Neural progenitor cell (in vitro differentiated cells): ENCODE measurements around the gene FHDC1. TPM values are rescaled to one million over a fixed set of nuclear protein-coding genes. Genes with fewer than 3 reads are reported as not detected.

Experiments
- DNase-seq: peaks from one replicate; pipeline ENCODE4 v3.0.0-alpha.2; 2016; ENCODE audit warnings: low spot score
- H2AFZ ChIP-seq: fragments of 200-600 bp; sonication (generic); replicated peaks from 2 replicates; pipeline ENCODE4 v1.6.1; 2016; ENCODE audit warnings: antibody characterized with exemption
- H3F3A ChIP-seq: fragments of 200-600 bp; sonication (generic); 2 replicates; pipeline ENCODE4 v1.6.1; 2016; ENCODE audit warnings: antibody characterized with exemption, low read depth
- H3K27ac ChIP-seq: fragments of 200-600 bp; sonication (generic); 2 replicates; pipeline ENCODE4 v1.5.1; 2016; ENCODE audit warnings: mild to moderate bottlenecking
- H3K27me3 ChIP-seq: fragments of 200-600 bp; sonication (generic); 2 replicates; pipeline ENCODE4 v1.6.1; 2016; ENCODE audit warnings: mild to moderate bottlenecking, moderate library complexity
- H3K36me3 ChIP-seq: fragments of 200-600 bp; sonication (generic); 2 replicates; pipeline ENCODE4 v1.5.1; 2016
- H3K4me1 ChIP-seq: fragments of 200-600 bp; sonication (generic); 2 replicates; pipeline ENCODE4 v1.6.1; 2016; ENCODE audit warnings: mixed run types
- H3K4me2 ChIP-seq: fragments of 200-600 bp; sonication (generic); 2 replicates; pipeline ENCODE4 v1.6.1; 2016
- H3K4me3 ChIP-seq: fragments of 200-600 bp; sonication (generic); 2 replicates; pipeline ENCODE4 v1.5.1; 2016
- H3K79me2 ChIP-seq: fragments of 200-600 bp; sonication (generic); 2 replicates; pipeline ENCODE4 v1.6.1; 2016; ENCODE audit warnings: low read depth
- H3K9ac ChIP-seq: fragments of 200-600 bp; sonication (generic); 2 replicates; pipeline ENCODE4 v1.6.1; 2016
- H3K9me3 ChIP-seq: fragments of 200-600 bp; sonication (generic); 2 replicates; pipeline ENCODE4 v1.5.1; 2016; ENCODE audit warnings: low read depth
- H4K20me1 ChIP-seq: fragments of 200-600 bp; sonication (generic); 2 replicates; pipeline ENCODE4 v1.6.1; 2016; ENCODE audit warnings: low read depth
- H3K27ac Mint-ChIP-seq: 3 replicates; pipeline ENCODE4 v1.8.0; 2021; ENCODE audit warnings: mixed read lengths
- H3K27me3 Mint-ChIP-seq: 2 replicates; pipeline ENCODE4 v1.8.0; 2022; ENCODE audit warnings: low read depth, mild to moderate bottlenecking, inconsistent platforms, moderate library complexity, mixed read lengths; ENCODE audit not compliant: insufficient read depth
- H3K36me3 Mint-ChIP-seq: 3 replicates; pipeline ENCODE4 v1.8.0; 2021; ENCODE audit warnings: mixed read lengths
- H3K4me1 Mint-ChIP-seq: 3 replicates; pipeline ENCODE4 v1.8.0; 2021; ENCODE audit warnings: mixed read lengths
- H3K4me3 Mint-ChIP-seq: 3 replicates; pipeline ENCODE4 v1.8.0; 2021; ENCODE audit warnings: mild to moderate bottlenecking, moderate library complexity, mixed read lengths
- H3K9me3 Mint-ChIP-seq: 3 replicates; pipeline ENCODE4 v1.8.0; 2020; ENCODE audit warnings: mixed read lengths
- EZH2 ChIP-seq: fragments of 200-600 bp; sonication (generic); IDR thresholded peaks from 2 replicates; pipeline ENCODE4 v1.6.1; 2017; ENCODE audit warnings: antibody characterized with exemption, mild to moderate bottlenecking, moderate library complexity
- EZH2phosphoT487 ChIP-seq: fragments of 200-600 bp; sonication (generic); IDR thresholded peaks from 2 replicates; pipeline ENCODE4 v1.6.1; 2017; ENCODE audit warnings: antibody characterized with exemption
- total RNA-seq: library from RNA; depleted of rRNA; stranded (reverse); fragments of >200 nt; gene quantifications from 2 replicates; pipeline ENCODE4 v1.2.3, GENCODE V29; 2015; ENCODE audit warnings: low replicate concordance
- TF ChIP-seq, protein P1 (sequence below): fragments of 200-600 bp; sonication (generic); IDR thresholded peaks from 2 replicates; pipeline ENCODE4 v1.5.1; 2017; ENCODE audit warnings: antibody characterized with exemption, mild to moderate bottlenecking

The FHDC1 gene
- total RNA-seq, 1 donor from 2014 or later, result 3.0 TPM

DNA sequence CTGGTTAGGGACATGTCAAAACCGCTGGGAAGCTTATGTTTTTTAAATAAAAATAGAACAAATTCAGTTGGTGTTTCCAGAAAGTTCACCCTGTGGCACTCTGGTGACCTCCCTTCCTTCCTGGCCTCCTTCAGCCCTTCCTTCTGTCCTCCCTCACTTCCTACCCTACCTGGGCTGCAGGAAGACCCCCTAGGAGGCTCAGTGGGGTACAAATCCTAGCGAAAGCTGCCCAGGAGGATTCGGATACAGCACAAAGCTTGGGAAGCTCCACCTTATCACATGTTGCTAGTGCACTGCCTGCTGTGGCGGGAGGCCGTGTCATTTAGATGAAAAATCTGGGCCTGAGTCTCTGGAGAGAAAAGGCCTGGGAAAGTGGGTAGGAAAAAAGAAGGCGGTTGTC is 60.5 kb downstream of the FHDC1 start:
- no peak overlapping the region for H3K27ac Mint-ChIP-seq
- Histone ChIP-seq H3K79me2 (no peaks in the 10 kb centered on the region), H2AFZ (no peak overlapping the region), H3K36me3 (no peaks in the 10 kb centered on the region), H3F3A (no peaks in the 10 kb centered on the region), H3K4me3 (no peak overlapping the region), H3K4me2 (no peak overlapping the region), H3K27ac (no peak overlapping the region), H3K4me1 (peaks cover 19% of the 10 kb centered on the region), H3K27me3 (no peaks in the 10 kb centered on the region), H4K20me1 (no peaks in the 10 kb centered on the region), H3K9ac (no peak overlapping the region), H3K9me3 (no peaks in the 10 kb centered on the region)
- H3K4me3 Mint-ChIP-seq, result no peak overlapping the region
- H3K9me3 Mint-ChIP-seq, result peaks cover 2% of the 10 kb centered on the region
- TF ChIP-seq, protein P1, sequence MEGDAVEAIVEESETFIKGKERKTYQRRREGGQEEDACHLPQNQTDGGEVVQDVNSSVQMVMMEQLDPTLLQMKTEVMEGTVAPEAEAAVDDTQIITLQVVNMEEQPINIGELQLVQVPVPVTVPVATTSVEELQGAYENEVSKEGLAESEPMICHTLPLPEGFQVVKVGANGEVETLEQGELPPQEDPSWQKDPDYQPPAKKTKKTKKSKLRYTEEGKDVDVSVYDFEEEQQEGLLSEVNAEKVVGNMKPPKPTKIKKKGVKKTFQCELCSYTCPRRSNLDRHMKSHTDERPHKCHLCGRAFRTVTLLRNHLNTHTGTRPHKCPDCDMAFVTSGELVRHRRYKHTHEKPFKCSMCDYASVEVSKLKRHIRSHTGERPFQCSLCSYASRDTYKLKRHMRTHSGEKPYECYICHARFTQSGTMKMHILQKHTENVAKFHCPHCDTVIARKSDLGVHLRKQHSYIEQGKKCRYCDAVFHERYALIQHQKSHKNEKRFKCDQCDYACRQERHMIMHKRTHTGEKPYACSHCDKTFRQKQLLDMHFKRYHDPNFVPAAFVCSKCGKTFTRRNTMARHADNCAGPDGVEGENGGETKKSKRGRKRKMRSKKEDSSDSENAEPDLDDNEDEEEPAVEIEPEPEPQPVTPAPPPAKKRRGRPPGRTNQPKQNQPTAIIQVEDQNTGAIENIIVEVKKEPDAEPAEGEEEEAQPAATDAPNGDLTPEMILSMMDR, result no peak
- TF ChIP-seq EZH2, result no peak
- no peak for TF ChIP-seq EZH2phosphoT487
- H3K4me1 Mint-ChIP-seq, result peaks cover 26% of the 10 kb centered on the region
- no peaks in the 10 kb centered on the region for H3K36me3 Mint-ChIP-seq
- H3K27me3 Mint-ChIP-seq, result peaks cover 8% of the 10 kb centered on the region
- no peak for DNase-seq

DNA sequence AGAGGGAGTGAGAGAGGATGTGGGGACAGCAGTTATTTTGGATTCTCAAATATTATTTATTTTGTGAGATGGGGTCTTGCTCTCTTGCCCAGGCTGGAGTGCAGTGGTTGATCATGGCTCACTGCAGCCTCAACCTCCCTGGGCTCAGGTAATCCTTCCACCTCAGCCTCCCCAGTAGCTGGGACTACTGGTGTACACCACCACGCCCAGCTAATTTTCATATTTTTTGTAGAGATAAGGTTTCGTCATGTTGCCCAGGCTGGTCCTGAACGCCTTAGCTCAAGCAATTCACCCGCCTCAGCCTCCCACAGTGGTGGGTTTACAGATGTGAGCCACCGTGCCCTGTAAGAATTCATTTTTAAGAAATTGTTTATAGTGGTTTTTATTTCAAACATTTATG is 61.2 kb downstream of the FHDC1 start:
- TF ChIP-seq EZH2phosphoT487 (no peak), EZH2 (no peak)
- TF ChIP-seq, protein P1, result no peak
- Histone ChIP-seq H3K4me3 (no peak overlapping the region), H3K36me3 (no peaks in the 10 kb centered on the region), H3K79me2 (no peaks in the 10 kb centered on the region), H3K27me3 (no peaks in the 10 kb centered on the region), H2AFZ (no peak overlapping the region), H3K9me3 (no peaks in the 10 kb centered on the region), H3K4me2 (no peak overlapping the region), H4K20me1 (no peaks in the 10 kb centered on the region), H3K4me1 (peaks cover 25% of the 10 kb centered on the region), H3F3A (no peaks in the 10 kb centered on the region), H3K9ac (no peak overlapping the region), H3K27ac (no peak overlapping the region)
- DNase-seq, result no peak
- peaks cover 2% of the 10 kb centered on the region for H3K9me3 Mint-ChIP-seq
- H3K27me3 Mint-ChIP-seq, result peaks cover 12% of the 10 kb centered on the region
- no peak overlapping the region for H3K4me3 Mint-ChIP-seq
- H3K4me1 Mint-ChIP-seq, result peaks cover 28% of the 10 kb centered on the region
- no peaks in the 10 kb centered on the region for H3K36me3 Mint-ChIP-seq
- no peak overlapping the region for H3K27ac Mint-ChIP-seq

DNA sequence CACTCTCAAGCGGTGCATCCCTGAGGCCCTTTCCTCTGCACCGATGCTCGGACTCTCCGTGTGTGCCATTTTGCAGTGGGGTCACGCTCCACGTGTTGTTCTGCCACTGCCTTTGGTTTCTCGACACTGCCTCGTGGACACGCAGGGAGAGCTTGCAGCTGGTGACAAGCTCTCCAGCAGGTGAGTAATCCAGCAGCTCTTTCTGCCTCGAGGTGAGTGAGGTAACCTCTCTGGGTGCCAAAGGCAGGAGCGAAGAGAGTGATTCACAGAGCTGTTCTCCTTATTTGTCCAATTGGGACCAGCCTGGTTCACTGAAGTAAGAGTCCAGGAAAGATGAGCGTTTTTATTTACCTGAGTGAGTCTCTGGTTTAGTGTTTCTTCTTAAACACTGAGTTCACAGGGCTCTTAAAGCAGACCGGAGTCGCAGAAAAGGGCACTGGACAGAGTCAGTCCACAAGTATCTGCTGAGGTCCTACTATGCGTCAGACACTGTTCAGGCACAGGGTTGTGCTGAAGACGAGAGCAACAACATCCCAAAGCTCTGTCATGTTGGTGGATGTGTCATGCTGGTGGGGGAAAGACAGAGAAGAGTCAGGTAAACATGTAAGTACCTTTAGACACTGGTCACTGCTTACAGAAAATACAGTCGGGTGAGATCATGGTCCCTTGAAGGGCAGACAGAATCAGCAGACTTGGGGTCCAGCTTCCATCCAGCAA is 61.8 kb downstream of the FHDC1 start:
- DNase-seq, result no peak
- H3K36me3 Mint-ChIP-seq, result no peaks in the 10 kb centered on the region
- peaks cover 29% of the 10 kb centered on the region for H3K4me1 Mint-ChIP-seq
- Histone ChIP-seq H3K27me3 (no peaks in the 10 kb centered on the region), H3K9ac (no peak overlapping the region), H3F3A (no peaks in the 10 kb centered on the region), H2AFZ (no peak overlapping the region), H3K36me3 (no peaks in the 10 kb centered on the region), H3K27ac (no peak overlapping the region), H3K4me2 (no peak overlapping the region), H3K4me3 (no peak overlapping the region), H3K9me3 (no peaks in the 10 kb centered on the region), H4K20me1 (no peaks in the 10 kb centered on the region), H3K79me2 (no peaks in the 10 kb centered on the region), H3K4me1 (peaks cover 31% of the 10 kb centered on the region)
- no peak overlapping the region for H3K4me3 Mint-ChIP-seq
- H3K9me3 Mint-ChIP-seq, result peaks cover 2% of the 10 kb centered on the region
- peaks cover 12% of the 10 kb centered on the region for H3K27me3 Mint-ChIP-seq
- TF ChIP-seq, protein P1, result no peak
- TF ChIP-seq EZH2phosphoT487 (no peak), EZH2 (no peak)
- H3K27ac Mint-ChIP-seq, result peak overlapping the region; percentile 70
